VCaP (cell line): ENCODE data around the gene WFS1.

Source experiments
- H3K27ac ChIP-seq: fragments of 450-650 bp; 2 replicates; pipeline ENCODE4 v1.5.1; 2017
- CTCF ChIP-seq: fragments of 450-650 bp; conservative IDR thresholded peaks from 2 replicates; pipeline ENCODE4 v1.5.1; 2017; ENCODE audit warnings: mild to moderate bottlenecking, moderate library complexity

Gene WFS1

GRCh38 chr4:6269616-6270511 is at the start of gene WFS1:
Gene WFS1, plus strand, starts transcription at chr4:6269850. Its CDS starts 7,606 bp downstream, at chr4:6277456.
- peak within 1 kb of the TSS; percentile 68 for H3K27ac ChIP-seq
- no peak for TF ChIP-seq CTCF

GRCh38 chr4:6221301-6221850 is 48.3 kb upstream of the WFS1 start:
- 0 out of 2 replicates have a peak, but pooled peaks have one; percentile 11 for TF ChIP-seq CTCF
- H3K27ac ChIP-seq: peak overlapping the region; percentile 58; the same call in 1 of the 2 replicates

- H3K27ac ChIP-seq: peak overlapping the region; percentile 58; the same call in 1 of the 2 replicates
- TF ChIP-seq CTCF: no peak
These were observed 47.5 kb upstream of the WFS1 start for GRCh38 chr4:6221851-6222760.

- TF ChIP-seq CTCF: no peak
- H3K27ac ChIP-seq: peak overlapping the region; percentile 50; the same call in 1 of the 2 replicates
These were observed 46.8 kb upstream of the WFS1 start for GRCh38 chr4:6222761-6223292.

- TF ChIP-seq CTCF: no peak
- H3K27ac ChIP-seq: peak overlapping the region; percentile 50; the same call in 1 of the 2 replicates
These were observed 44.9 kb upstream of the WFS1 start for GRCh38 chr4:6224735-6225134.

- TF ChIP-seq CTCF: no peak
- H3K27ac ChIP-seq: no peak overlapping the region; the same call in 1 of the 2 replicates
These were observed 44.2 kb upstream of the WFS1 start for GRCh38 chr4:6225469-6225868.
